H1 (cell line): ENCODE results near the gene RESP18. TPM values are rescaled to one million over a fixed set of nuclear protein-coding genes. Genes with fewer than 3 reads are reported as not detected.
A peak's percentile ranks its signal among the peaks of the same experiment; 100 is the strongest.

Experiments used
- BCL11A ChIP-seq, 2 experiments: IDR thresholded peaks; one replicate each; pipeline ENCODE4 v1.6.1; 2011; ENCODE audit warnings: low read depth in 2 of 2, low read length in 2 of 2, mild to moderate bottlenecking in 2 of 2
- JUN ChIP-seq: IDR thresholded peaks from 2 replicates; pipeline ENCODE4 v1.6.1; 2011; ENCODE audit warnings: low read depth, mild to moderate bottlenecking, improper control_type of control experiment, low read length
- KDM4A ChIP-seq: IDR thresholded peaks from one replicate; pipeline ENCODE4 v1.7.1; 2012; ENCODE audit warnings: low read depth, mild to moderate bottlenecking, moderate library complexity, low read length, inconsistent platforms; ENCODE audit not compliant: severe bottlenecking
- SP4 ChIP-seq: IDR thresholded peaks from 2 replicates; pipeline ENCODE4 v1.6.1; 2012; ENCODE audit warnings: low read length, inconsistent platforms
- TCF12 ChIP-seq: IDR thresholded peaks from 2 replicates; pipeline ENCODE4 v1.6.1; 2011; ENCODE audit warnings: low read depth, mild to moderate bottlenecking, low read length
- polyA plus RNA-seq, 7 experiments: library from polyadenylated mRNA; depleted of rRNA in 3 of 7; stranded (reverse) in 5 of 7; unstranded in 2 of 7; fragments of >200 nt in 5 of 7; fragments of 200-250 nt in 2 of 7; gene quantifications; 1 replicate in 5 of 7; 2 replicates in 1 of 7; 4 replicates in 1 of 7; pipeline versions ENCODE4 v1.2.1 to v1.2.3, GENCODE V29; 2011 to 2013; ENCODE audit warnings: missing spikeins in 2 of 7, mixed read lengths in 2 of 7
- total RNA-seq: library from RNA; stranded (reverse); fragmentation: NEBNext Ultra II Directional; extraction: Animal tissue kit (Norgen Biotek cat#: 25700); gene quantifications from 2 replicates; pipeline ENCODE4 v1.2.1, GENCODE V29; 2021

Gene RESP18
- total and polyA plus RNA-seq, 2 of the 8 experiments (the other 6 are each of a cell fraction or from before 2014, with no cell fraction given), result not detected

DNA sequence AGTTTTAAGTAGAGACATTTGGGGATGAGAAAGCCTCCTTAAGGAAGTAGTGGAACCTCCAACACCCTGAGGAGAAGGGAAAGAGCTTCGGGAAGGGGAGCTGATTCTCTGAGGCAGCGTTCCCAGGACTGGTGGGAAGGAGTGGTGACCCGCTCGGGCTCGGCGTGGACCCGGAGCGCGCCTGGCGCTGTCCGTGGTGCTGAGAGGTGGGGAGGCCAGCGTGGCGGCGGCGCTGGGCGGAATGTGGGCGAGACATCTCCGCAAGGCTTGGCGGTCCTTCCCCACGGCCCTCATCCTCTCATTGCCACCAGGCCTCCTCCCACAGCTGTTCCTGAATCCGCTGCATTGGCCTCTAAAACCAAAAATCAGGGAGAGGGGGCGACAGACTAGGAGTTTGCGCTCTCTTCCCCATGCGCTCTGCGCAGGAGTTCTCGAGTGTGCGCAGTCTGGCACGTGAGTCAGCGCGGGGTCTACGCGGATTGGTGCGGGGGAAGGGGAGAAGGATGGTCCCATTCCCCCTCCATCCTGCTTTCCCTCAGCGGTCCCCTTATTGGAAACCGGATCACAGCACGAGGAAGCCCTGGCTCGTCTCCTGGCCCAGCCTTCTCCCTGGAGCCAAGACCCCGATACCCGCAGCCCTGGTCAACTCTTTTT is 857 bp downstream of the RESP18 start (continued):
- TF ChIP-seq JUN (no peak), BCL11A (IDR thresholded peaks at IDR 0.05; ENCODE audit: low read depth in 2 of 2, low read length in 2 of 2) (no peak), SP4 (no peak), TCF12 (0 out of 2 replicates have a peak, but pooled peaks have one; percentile 15), KDM4A (peak; percentile 19)
- TF ChIP-seq, all 59 proteins: peak for 10
